ENCODE data around the gene MAPKAP1.

GRCh38 chr9:125532412-125532811 is 174.6 kb downstream of the MAPKAP1 start:
- TF ChIP-seq CTCF (conservative IDR thresholded peaks at IDR 0.05; ENCODE audit: low read length) (no peak), EZH2phosphoT487 (IDR thresholded peaks at IDR 0.05; ENCODE audit: borderline replicate concordance, low read depth, low read length) (no peak)
